ENCODE measurements around the gene KCNJ1.

KCNJ1 gene

GRCh38 chr11:128876133-128876650 is 9.1 kb upstream of the KCNJ1 start:
- H3K27ac ChIP-seq (ENCODE audit: low read length), result no peak overlapping the region
- no peaks in the 10 kb centered on the region for H3K4me1 ChIP-seq (ENCODE audit: control insufficient read depth in 1 of 2, insufficient read depth in 2 of 2, low read length in 2 of 2)
- H3K36me3 ChIP-seq (ENCODE audit: control insufficient read depth in 1 of 2, insufficient read depth in 2 of 2, low read length in 2 of 2), result no peaks in the 10 kb centered on the region
- H3K9me3 ChIP-seq (ENCODE audit: control insufficient read depth in 1 of 2, low read length in 2 of 2), result no peaks in the 10 kb centered on the region
- H3K4me3 ChIP-seq (ENCODE audit: low read depth in 1 of 2, low read length in 2 of 2), result no peak overlapping the region
- no peaks in the 10 kb centered on the region for H3K27me3 ChIP-seq (ENCODE audit: low read depth, low read length)

DNA sequence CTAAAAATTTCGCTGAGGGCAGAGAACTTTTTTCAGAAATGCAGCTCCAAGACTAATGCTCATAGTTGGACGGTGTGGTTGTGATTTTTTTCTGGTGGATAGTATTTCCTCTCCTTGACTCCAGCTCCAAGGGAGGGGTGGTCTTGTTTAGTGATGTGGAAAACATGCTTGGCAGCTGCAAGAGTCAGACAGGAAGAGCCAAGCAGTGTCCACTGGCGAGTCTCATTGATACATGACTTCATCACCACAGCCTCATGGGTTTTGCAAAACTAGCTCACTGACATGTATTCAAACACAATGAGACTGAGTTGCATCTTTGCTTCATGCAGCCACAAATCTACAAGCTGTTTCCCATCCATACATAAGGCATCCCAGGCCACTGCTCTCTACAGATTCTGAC is 7.3 kb upstream of the KCNJ1 start:
- Histone ChIP-seq H3K4me3 (ENCODE audit: low read depth in 1 of 2, low read length in 2 of 2) (no peak overlapping the region), H3K9me3 (ENCODE audit: control insufficient read depth in 1 of 2, low read length in 2 of 2) (no peaks in the 10 kb centered on the region), H3K27me3 (ENCODE audit: low read depth, low read length) (no peaks in the 10 kb centered on the region), H3K4me1 (ENCODE audit: control insufficient read depth in 1 of 2, insufficient read depth in 2 of 2, low read length in 2 of 2) (no peaks in the 10 kb centered on the region), H3K36me3 (ENCODE audit: control insufficient read depth in 1 of 2, insufficient read depth in 2 of 2, low read length in 2 of 2) (no peaks in the 10 kb centered on the region), H3K27ac (ENCODE audit: low read length) (no peak overlapping the region)

DNA sequence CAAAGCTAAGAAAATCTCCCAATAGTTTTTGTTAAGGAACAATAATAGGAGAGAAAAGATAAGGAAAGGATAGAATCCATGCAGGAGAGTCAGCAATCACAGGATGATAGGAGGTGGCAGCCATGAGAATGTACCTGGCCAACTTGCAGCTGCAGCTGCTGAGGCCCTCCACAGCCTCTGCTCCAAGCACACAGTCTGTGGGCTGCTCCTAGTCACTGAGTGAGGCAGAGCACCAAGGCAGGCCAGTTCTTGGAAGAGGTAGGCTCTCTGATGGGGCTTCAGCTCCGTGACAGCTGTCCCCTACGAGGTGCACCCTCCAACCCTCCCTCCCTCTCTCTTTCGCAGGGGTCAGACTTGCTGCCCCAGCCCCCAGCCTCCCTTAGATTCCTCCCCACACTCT is 5.5 kb upstream of the KCNJ1 start:
- no peak overlapping the region for H3K4me3 ChIP-seq (ENCODE audit: low read depth in 1 of 2, low read length in 2 of 2)
- no peaks in the 10 kb centered on the region for H3K9me3 ChIP-seq (ENCODE audit: control insufficient read depth in 1 of 2, low read length in 2 of 2)
- H3K27me3 ChIP-seq (ENCODE audit: low read depth, low read length), result no peaks in the 10 kb centered on the region
- H3K36me3 ChIP-seq (ENCODE audit: control insufficient read depth in 1 of 2, insufficient read depth in 2 of 2, low read length in 2 of 2), result no peaks in the 10 kb centered on the region
- H3K4me1 ChIP-seq (ENCODE audit: control insufficient read depth in 1 of 2, insufficient read depth in 2 of 2, low read length in 2 of 2), result no peaks in the 10 kb centered on the region
- no peak overlapping the region for H3K27ac ChIP-seq (ENCODE audit: low read length)

GRCh38 chr11:128872094-128872493 is 5.0 kb upstream of the KCNJ1 start:
- Histone ChIP-seq H3K9me3 (ENCODE audit: control insufficient read depth in 1 of 2, low read length in 2 of 2) (no peaks in the 10 kb centered on the region), H3K4me1 (ENCODE audit: control insufficient read depth in 1 of 2, insufficient read depth in 2 of 2, low read length in 2 of 2) (no peaks in the 10 kb centered on the region), H3K36me3 (ENCODE audit: control insufficient read depth in 1 of 2, insufficient read depth in 2 of 2, low read length in 2 of 2) (no peaks in the 10 kb centered on the region)

DNA sequence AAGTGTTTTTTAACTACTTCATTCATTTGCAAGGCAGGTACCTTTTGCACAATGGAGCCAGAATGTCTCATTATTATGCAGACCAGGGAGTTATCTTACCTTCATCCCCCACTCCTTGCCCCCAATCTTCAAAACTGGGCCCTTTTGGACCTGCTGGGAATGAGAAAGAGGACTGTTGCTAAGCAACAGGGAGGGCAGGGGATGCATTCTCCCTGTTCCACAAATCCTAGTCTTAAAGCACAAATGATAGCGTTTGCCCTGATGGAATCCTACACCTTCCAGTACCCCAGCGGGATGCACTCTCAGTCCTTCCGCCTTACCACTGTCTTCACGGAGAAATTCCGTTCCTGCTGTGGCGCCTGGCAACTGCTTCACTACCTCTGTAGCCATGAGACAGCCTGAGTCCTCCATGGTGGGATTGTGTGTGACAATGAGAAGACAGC is 4.1 kb upstream of the KCNJ1 start:
- Histone ChIP-seq H3K4me3 (ENCODE audit: low read depth in 1 of 2, low read length in 2 of 2) (no peak overlapping the region), H3K4me1 (ENCODE audit: control insufficient read depth in 1 of 2, insufficient read depth in 2 of 2, low read length in 2 of 2) (no peaks in the 10 kb centered on the region), H3K9me3 (ENCODE audit: control insufficient read depth in 1 of 2, low read length in 2 of 2) (no peaks in the 10 kb centered on the region), H3K27ac (ENCODE audit: low read length) (no peak overlapping the region), H3K27me3 (ENCODE audit: low read depth, low read length) (no peaks in the 10 kb centered on the region), H3K36me3 (ENCODE audit: control insufficient read depth in 1 of 2, insufficient read depth in 2 of 2, low read length in 2 of 2) (no peaks in the 10 kb centered on the region)

More at GRCh38 chr11:128872094-128872493, 5.0 kb upstream of the KCNJ1 start:
- Histone ChIP-seq H3K27me3 (ENCODE audit: low read depth, low read length) (no peaks in the 10 kb centered on the region), H3K27ac (ENCODE audit: low read length) (no peak overlapping the region), H3K4me3 (ENCODE audit: low read depth in 1 of 2, low read length in 2 of 2) (no peak overlapping the region)

- Histone ChIP-seq H3K4me3 (ENCODE audit: low read depth in 1 of 2, low read length in 2 of 2) (no peak overlapping the region), H3K9me3 (ENCODE audit: control insufficient read depth in 1 of 2, low read length in 2 of 2) (no peaks in the 10 kb centered on the region), H3K36me3 (ENCODE audit: control insufficient read depth in 1 of 2, insufficient read depth in 2 of 2, low read length in 2 of 2) (no peaks in the 10 kb centered on the region), H3K4me1 (ENCODE audit: control insufficient read depth in 1 of 2, insufficient read depth in 2 of 2, low read length in 2 of 2) (no peaks in the 10 kb centered on the region), H3K27me3 (ENCODE audit: low read depth, low read length) (no peaks in the 10 kb centered on the region), H3K27ac (ENCODE audit: low read length) (no peak overlapping the region)
Observed at GRCh38 chr11:128868841-128869671, 2.0 kb upstream of the KCNJ1 start.

GRCh38 chr11:128865490-128865889 is 1.6 kb downstream of the KCNJ1 start:
- no peak overlapping the region for H3K27ac ChIP-seq (ENCODE audit: low read length)

DNA sequence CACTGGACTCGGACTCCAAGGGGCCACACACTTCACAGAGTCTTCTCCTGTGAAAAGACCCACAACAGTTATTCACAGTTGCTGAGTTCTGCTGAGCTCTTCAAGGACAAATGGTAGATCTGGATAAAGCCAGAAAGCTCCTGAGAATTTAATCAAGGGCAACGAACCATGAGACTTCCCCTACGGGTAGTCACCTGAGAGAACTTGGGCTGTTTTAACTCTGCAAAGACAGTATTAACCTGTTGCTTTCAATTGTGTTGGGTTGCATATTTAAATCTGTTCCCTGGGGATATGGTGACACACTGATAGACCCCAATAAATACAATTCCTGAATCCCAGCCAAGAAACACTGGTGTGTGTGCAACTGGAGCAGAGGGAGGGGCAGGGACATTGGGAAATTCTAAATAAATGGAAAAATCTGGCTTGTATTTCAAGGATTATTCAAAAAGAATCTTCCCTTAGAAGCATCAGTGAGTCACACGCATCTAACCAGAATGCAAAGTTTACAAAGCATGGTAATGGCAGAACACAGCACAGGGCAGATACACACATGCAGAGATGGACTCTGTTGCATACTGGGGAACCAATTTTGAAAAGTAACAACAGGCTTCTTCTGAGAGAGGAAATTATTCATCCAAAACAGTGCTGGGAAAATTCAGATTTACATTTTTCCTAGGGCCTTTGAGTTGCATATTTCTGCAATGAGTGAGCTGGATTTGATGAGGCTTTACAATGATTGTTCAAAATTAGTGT is 4.0 kb downstream of the KCNJ1 start:
- Histone ChIP-seq H3K36me3 (ENCODE audit: control insufficient read depth in 1 of 2, insufficient read depth in 2 of 2, low read length in 2 of 2) (no peaks in the 10 kb centered on the region), H3K4me1 (ENCODE audit: control insufficient read depth in 1 of 2, insufficient read depth in 2 of 2, low read length in 2 of 2) (peaks cover 0 to 4% of the 10 kb centered on the region in 2 donors), H3K9me3 (ENCODE audit: control insufficient read depth in 1 of 2, low read length in 2 of 2) (no peaks in the 10 kb centered on the region), H3K27ac (ENCODE audit: low read length) (no peak overlapping the region), H3K27me3 (ENCODE audit: low read depth, low read length) (no peaks in the 10 kb centered on the region), H3K4me3 (ENCODE audit: low read depth in 1 of 2, low read length in 2 of 2) (no peak overlapping the region)

More at GRCh38 chr11:128865490-128865889, 1.6 kb downstream of the KCNJ1 start:
- Histone ChIP-seq H3K4me3 (ENCODE audit: low read depth in 1 of 2, low read length in 2 of 2) (no peak overlapping the region), H3K9me3 (ENCODE audit: control insufficient read depth in 1 of 2, low read length in 2 of 2) (no peaks in the 10 kb centered on the region), H3K36me3 (ENCODE audit: control insufficient read depth in 1 of 2, insufficient read depth in 2 of 2, low read length in 2 of 2) (no peaks in the 10 kb centered on the region), H3K27me3 (ENCODE audit: low read depth, low read length) (no peaks in the 10 kb centered on the region), H3K4me1 (ENCODE audit: control insufficient read depth in 1 of 2, insufficient read depth in 2 of 2, low read length in 2 of 2) (no peaks in the 10 kb centered on the region)

GRCh38 chr11:128862406-128862805 is 4.7 kb downstream of the KCNJ1 start:
- Histone ChIP-seq H3K4me3 (ENCODE audit: low read depth in 1 of 2, low read length in 2 of 2) (no peak overlapping the region), H3K27me3 (ENCODE audit: low read depth, low read length) (no peaks in the 10 kb centered on the region), H3K4me1 (ENCODE audit: control insufficient read depth in 1 of 2, insufficient read depth in 2 of 2, low read length in 2 of 2) (peaks cover 0 to 4% of the 10 kb centered on the region in 2 donors), H3K9me3 (ENCODE audit: control insufficient read depth in 1 of 2, low read length in 2 of 2) (no peaks in the 10 kb centered on the region), H3K36me3 (ENCODE audit: control insufficient read depth in 1 of 2, insufficient read depth in 2 of 2, low read length in 2 of 2) (no peaks in the 10 kb centered on the region), H3K27ac (ENCODE audit: low read length) (no peak overlapping the region)

GRCh38 chr11:128860571-128861361 is 6.3 kb downstream of the KCNJ1 start:
- Histone ChIP-seq H3K4me1 (ENCODE audit: control insufficient read depth in 1 of 2, insufficient read depth in 2 of 2, low read length in 2 of 2) (peaks cover 0 to 4% of the 10 kb centered on the region in 2 donors), H3K9me3 (ENCODE audit: control insufficient read depth in 1 of 2, low read length in 2 of 2) (no peaks in the 10 kb centered on the region), H3K27ac (ENCODE audit: low read length) (no peak overlapping the region), H3K27me3 (ENCODE audit: low read depth, low read length) (no peaks in the 10 kb centered on the region), H3K36me3 (ENCODE audit: control insufficient read depth in 1 of 2, insufficient read depth in 2 of 2, low read length in 2 of 2) (no peaks in the 10 kb centered on the region), H3K4me3 (ENCODE audit: low read depth in 1 of 2, low read length in 2 of 2) (no peak overlapping the region)
